ENCODE data around the gene NTRK2.

Gene NTRK2

DNA sequence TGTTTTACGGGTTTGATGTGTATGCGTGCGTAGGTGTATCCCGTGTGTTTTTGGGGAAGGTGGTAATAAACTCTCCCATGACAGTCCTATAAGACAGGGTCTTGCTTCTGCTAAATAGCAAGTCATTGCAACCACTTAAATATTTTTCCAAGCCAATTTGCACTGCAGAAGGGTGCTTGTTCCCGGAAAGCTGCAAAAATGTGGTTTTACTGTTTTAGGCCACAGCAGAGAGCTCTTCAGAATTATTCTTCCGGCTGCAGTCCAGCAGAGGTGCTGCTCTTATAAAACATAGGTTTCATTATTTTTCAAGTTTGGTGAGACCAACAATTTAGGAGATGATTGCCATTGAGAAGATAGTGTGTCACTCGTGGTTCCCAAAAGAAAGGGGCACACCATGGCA lies 192.8 kb downstream of the NTRK2 start:
- H3K9ac ChIP-seq (ENCODE audit: low read length in 2 of 2), result no peak overlapping the region
- H3K27ac ChIP-seq (ENCODE audit: low read length), result no peak overlapping the region
- H3K4me3 ChIP-seq (ENCODE audit: low read length in 2 of 2), result no peak overlapping the region
- no peaks in the 10 kb centered on the region for H3K27me3 ChIP-seq (ENCODE audit: control insufficient read depth in 1 of 2, insufficient read depth in 2 of 2, low read length in 2 of 2)
- H3K9me3 ChIP-seq (ENCODE audit: control insufficient read depth in 2 of 2, low read length in 2 of 2), result no peaks in the 10 kb centered on the region
- H3K36me3 ChIP-seq (ENCODE audit: control insufficient read depth in 2 of 2, insufficient read depth in 2 of 2, low read length in 2 of 2), result no peaks in the 10 kb centered on the region
- peaks cover 2% of the 10 kb centered on the region for H3K4me1 ChIP-seq (ENCODE audit: control insufficient read depth, insufficient read depth, low read length)

DNA sequence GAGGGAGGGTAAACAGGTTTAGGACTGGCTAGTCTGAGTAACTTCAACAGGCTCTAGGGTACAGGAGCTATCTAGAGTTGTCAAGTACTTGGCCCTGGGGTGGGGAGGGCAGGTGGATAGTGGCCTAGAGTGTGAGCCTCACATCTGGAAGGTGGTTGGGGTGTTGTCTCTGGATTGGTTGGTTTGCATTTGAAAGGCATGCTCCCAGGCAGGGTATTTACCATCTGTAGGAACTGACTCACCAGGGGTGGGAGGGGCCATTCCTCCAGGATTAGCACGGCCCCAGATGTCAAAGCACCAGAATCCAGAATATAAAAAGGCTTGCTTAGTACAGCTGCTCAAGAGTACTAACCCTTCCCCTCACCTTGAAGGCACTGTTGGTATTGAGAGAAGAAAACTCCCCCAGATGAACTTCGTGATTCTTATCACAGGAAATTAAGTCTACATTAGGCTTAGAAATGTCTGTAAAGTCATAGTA lies 193.3 kb downstream of the NTRK2 start:
- Histone ChIP-seq H3K4me1 (ENCODE audit: control insufficient read depth, insufficient read depth, low read length) (peaks cover 2% of the 10 kb centered on the region), H3K27me3 (ENCODE audit: control insufficient read depth in 1 of 2, insufficient read depth in 2 of 2, low read length in 2 of 2) (no peaks in the 10 kb centered on the region), H3K9me3 (ENCODE audit: control insufficient read depth in 2 of 2, low read length in 2 of 2) (no peaks in the 10 kb centered on the region), H3K4me3 (ENCODE audit: low read length in 2 of 2) (no peak overlapping the region), H3K27ac (ENCODE audit: low read length) (no peak overlapping the region), H3K36me3 (ENCODE audit: control insufficient read depth in 2 of 2, insufficient read depth in 2 of 2, low read length in 2 of 2) (no peaks in the 10 kb centered on the region), H3K9ac (ENCODE audit: low read length in 2 of 2) (no peak overlapping the region)

DNA sequence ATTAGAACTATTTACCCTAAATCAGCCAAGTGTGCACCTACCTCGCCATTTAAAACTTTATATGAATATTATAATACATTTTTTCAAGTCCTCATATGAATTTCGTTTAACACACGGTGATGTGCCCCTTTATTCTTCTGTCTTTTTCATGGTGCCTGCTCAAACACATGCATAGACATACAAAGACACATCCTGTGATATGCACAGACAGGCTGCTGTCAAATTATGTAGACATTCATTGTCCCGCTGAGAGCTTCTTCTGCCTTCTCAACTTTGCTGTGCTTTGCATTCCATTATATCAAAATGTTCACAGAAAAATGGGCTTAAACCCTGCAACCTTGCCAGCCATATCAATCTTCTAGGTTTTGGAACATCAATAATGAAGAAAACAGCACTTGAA lies 193.8 kb downstream of the NTRK2 start:
- Histone ChIP-seq H3K27ac (ENCODE audit: low read length) (no peak overlapping the region), H3K9me3 (ENCODE audit: control insufficient read depth in 2 of 2, low read length in 2 of 2) (no peaks in the 10 kb centered on the region), H3K9ac (ENCODE audit: low read length in 2 of 2) (no peak overlapping the region), H3K4me1 (ENCODE audit: control insufficient read depth, insufficient read depth, low read length) (peaks cover 2% of the 10 kb centered on the region), H3K36me3 (ENCODE audit: control insufficient read depth in 2 of 2, insufficient read depth in 2 of 2, low read length in 2 of 2) (no peaks in the 10 kb centered on the region), H3K27me3 (ENCODE audit: control insufficient read depth in 1 of 2, insufficient read depth in 2 of 2, low read length in 2 of 2) (no peaks in the 10 kb centered on the region), H3K4me3 (ENCODE audit: low read length in 2 of 2) (no peak overlapping the region)

DNA sequence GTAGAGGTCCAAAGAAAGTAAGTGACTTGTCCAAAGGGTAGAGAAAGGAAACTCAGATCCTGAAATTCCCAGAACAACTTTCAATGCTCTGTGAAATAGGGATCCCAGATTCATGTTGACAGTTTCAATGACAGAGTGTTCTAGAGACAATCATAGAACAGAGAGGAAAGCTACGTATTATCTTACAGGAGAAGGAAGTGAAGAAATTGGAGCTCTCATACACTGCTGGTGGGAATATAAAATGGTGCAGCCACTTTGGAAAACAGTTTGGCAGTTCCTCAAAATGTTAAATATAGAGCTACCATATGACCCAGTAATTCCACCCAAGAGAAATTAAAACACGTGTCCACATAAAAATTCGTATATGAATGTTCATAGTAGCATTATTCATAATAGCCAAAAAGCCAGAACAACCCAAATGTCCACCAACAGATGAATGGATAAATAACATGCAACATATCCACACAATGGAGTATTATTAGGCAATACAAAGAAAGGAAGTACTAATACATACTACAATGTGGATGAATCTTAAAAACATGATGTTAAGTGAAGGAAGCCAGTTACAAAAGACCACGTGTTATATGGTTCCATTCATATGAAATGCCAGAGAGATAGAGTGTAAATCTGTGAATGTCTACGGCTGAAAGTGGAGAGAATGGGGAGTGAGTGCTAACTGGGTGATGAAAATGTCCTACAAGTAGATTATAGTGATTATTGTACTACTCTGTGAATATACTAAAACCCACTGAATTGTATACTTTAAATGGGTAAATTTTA lies 197.1 kb downstream of the NTRK2 start:
- H3K36me3 ChIP-seq (ENCODE audit: control insufficient read depth in 2 of 2, insufficient read depth in 2 of 2, low read length in 2 of 2), result no peaks in the 10 kb centered on the region
- H3K27ac ChIP-seq (ENCODE audit: low read length), result no peak overlapping the region
- no peaks in the 10 kb centered on the region for H3K27me3 ChIP-seq (ENCODE audit: control insufficient read depth in 1 of 2, insufficient read depth in 2 of 2, low read length in 2 of 2)

DNA sequence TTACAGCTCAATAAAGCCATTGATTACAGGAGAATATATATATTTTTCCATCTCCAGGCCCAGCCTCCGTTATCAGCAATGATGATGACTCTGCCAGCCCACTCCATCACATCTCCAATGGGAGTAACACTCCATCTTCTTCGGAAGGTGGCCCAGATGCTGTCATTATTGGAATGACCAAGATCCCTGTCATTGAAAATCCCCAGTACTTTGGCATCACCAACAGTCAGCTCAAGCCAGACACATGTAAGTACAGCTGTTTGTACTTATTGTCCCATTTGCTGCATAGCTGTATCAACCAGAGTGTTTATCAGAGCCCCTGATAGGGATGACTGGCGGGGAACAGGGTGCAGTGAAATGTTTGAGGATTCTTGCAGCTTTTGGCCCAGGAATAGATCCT lies 197.7 kb downstream of the NTRK2 start:
- Histone ChIP-seq H3K27ac (ENCODE audit: low read length) (no peak overlapping the region), H3K4me1 (ENCODE audit: control insufficient read depth, insufficient read depth, low read length) (peaks cover 2% of the 10 kb centered on the region), H3K27me3 (ENCODE audit: control insufficient read depth in 1 of 2, insufficient read depth in 2 of 2, low read length in 2 of 2) (no peaks in the 10 kb centered on the region), H3K4me3 (ENCODE audit: low read length in 2 of 2) (no peak overlapping the region), H3K9ac (ENCODE audit: low read length in 2 of 2) (no peak overlapping the region), H3K36me3 (ENCODE audit: control insufficient read depth in 2 of 2, insufficient read depth in 2 of 2, low read length in 2 of 2) (no peaks in the 10 kb centered on the region), H3K9me3 (ENCODE audit: control insufficient read depth in 2 of 2, low read length in 2 of 2) (no peaks in the 10 kb centered on the region)

More for the DNA sequence above, 197.1 kb downstream of the NTRK2 start:
- no peak overlapping the region for H3K4me3 ChIP-seq (ENCODE audit: low read length in 2 of 2)
- no peaks in the 10 kb centered on the region for H3K9me3 ChIP-seq (ENCODE audit: control insufficient read depth in 2 of 2, low read length in 2 of 2)
- H3K9ac ChIP-seq (ENCODE audit: low read length in 2 of 2), result no peak overlapping the region
- peaks cover 2% of the 10 kb centered on the region for H3K4me1 ChIP-seq (ENCODE audit: control insufficient read depth, insufficient read depth, low read length)

DNA sequence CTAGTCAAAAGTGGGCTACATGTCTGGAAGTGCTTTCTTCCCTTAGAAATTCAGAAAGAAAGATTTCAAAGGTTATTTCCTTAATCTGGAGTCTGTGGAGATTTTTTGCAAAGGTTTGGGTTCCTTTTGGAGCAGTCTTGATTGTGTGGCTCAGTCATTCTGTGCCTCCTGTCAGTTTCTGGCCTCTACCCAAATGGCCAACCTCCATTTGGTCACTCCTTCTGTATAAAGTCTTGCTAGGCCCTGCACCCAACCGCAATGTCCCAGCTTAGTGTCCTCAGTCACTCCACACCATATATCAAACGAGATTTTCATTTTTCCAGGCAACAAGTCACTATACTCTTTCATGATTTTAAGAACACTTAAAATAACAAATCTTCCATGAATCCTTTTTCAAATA lies 199.6 kb downstream of the NTRK2 start:
- no peak overlapping the region for H3K27ac ChIP-seq (ENCODE audit: low read length)
- no peaks in the 10 kb centered on the region for H3K9me3 ChIP-seq (ENCODE audit: control insufficient read depth in 2 of 2, low read length in 2 of 2)
- no peak overlapping the region for H3K4me3 ChIP-seq (ENCODE audit: low read length in 2 of 2)
- H3K4me1 ChIP-seq (ENCODE audit: control insufficient read depth, insufficient read depth, low read length), result no peaks in the 10 kb centered on the region
- H3K9ac ChIP-seq (ENCODE audit: low read length in 2 of 2), result no peak overlapping the region
- no peaks in the 10 kb centered on the region for H3K27me3 ChIP-seq (ENCODE audit: control insufficient read depth in 1 of 2, insufficient read depth in 2 of 2, low read length in 2 of 2)
- H3K36me3 ChIP-seq (ENCODE audit: control insufficient read depth in 2 of 2, insufficient read depth in 2 of 2, low read length in 2 of 2), result no peaks in the 10 kb centered on the region

DNA sequence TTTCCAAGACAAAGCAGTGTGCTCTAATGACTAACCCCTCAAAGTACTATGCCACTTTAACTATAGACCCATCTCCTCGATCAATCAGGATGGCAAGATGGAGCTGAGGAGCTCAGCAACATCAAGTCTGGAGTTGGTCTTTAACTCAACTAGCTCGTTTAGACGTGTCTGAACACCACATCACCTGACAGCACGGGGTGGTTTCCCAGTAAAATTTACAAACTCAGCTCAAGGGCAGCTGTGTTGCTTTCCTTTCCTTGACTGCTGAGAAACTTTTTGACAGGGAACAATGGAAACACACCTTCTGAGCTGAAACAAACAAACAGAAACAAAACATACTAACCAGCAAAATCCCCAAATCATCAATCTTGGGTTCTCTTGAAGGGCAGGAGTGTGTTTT lies 202.5 kb downstream of the NTRK2 start:
- no peaks in the 10 kb centered on the region for H3K4me1 ChIP-seq (ENCODE audit: control insufficient read depth, insufficient read depth, low read length)
- no peak overlapping the region for H3K9ac ChIP-seq (ENCODE audit: low read length in 2 of 2)
- H3K36me3 ChIP-seq (ENCODE audit: control insufficient read depth in 2 of 2, insufficient read depth in 2 of 2, low read length in 2 of 2), result no peaks in the 10 kb centered on the region
- no peak overlapping the region for H3K27ac ChIP-seq (ENCODE audit: low read length)
- no peaks in the 10 kb centered on the region for H3K27me3 ChIP-seq (ENCODE audit: control insufficient read depth in 1 of 2, insufficient read depth in 2 of 2, low read length in 2 of 2)
- no peak overlapping the region for H3K4me3 ChIP-seq (ENCODE audit: low read length in 2 of 2)
- H3K9me3 ChIP-seq (ENCODE audit: control insufficient read depth in 2 of 2, low read length in 2 of 2), result no peaks in the 10 kb centered on the region

DNA sequence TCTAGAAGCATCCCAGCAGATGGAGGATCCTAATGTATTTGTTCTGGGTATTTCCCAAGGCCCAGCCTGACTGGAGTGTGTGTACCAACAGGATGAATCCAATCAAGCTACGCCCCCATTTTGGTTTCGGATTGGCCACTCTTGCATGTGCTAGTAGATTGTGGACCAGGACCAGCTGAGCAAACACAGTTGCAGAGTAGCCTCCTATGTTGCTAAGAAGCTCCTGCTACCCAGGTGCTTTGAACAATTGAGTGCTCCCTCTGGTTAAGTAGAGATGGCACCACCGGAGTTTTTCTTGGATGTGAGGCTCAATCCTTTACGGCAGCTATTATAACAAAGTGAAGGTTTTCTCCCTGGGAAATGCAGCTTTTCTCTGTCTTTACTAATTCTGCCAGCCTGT lies 204.5 kb downstream of the NTRK2 start:
- H3K9ac ChIP-seq (ENCODE audit: low read length in 2 of 2), result no peak overlapping the region
- H3K4me3 ChIP-seq (ENCODE audit: low read length in 2 of 2), result no peak overlapping the region
- H3K27ac ChIP-seq (ENCODE audit: low read length), result no peak overlapping the region
- no peaks in the 10 kb centered on the region for H3K9me3 ChIP-seq (ENCODE audit: control insufficient read depth in 2 of 2, low read length in 2 of 2)
- no peaks in the 10 kb centered on the region for H3K36me3 ChIP-seq (ENCODE audit: control insufficient read depth in 2 of 2, insufficient read depth in 2 of 2, low read length in 2 of 2)
- H3K4me1 ChIP-seq (ENCODE audit: control insufficient read depth, insufficient read depth, low read length), result no peaks in the 10 kb centered on the region
- H3K27me3 ChIP-seq (ENCODE audit: control insufficient read depth in 1 of 2, insufficient read depth in 2 of 2, low read length in 2 of 2), result no peaks in the 10 kb centered on the region

DNA sequence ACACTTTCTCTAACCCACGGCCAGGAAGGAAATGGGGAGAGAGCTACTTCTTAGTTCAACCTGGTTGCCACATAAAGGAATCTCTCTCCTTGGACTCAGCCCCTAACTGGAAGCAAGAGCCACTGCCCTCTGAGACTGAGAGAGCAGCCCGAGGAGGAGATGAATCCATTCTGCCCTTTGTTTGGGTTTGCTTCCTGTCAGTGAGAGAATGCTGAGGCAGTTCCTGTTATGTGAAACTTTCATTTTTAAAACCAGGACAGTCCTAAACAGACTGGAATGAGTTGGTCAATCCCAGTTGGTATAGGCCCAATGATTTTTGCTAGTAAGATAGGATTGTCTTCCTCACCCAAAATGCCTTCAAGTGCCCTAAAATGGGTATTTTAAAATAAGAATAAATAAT lies 205.1 kb downstream of the NTRK2 start:
- no peak overlapping the region for H3K27ac ChIP-seq (ENCODE audit: low read length)
- no peak overlapping the region for H3K4me3 ChIP-seq (ENCODE audit: low read length in 2 of 2)
- no peaks in the 10 kb centered on the region for H3K27me3 ChIP-seq (ENCODE audit: control insufficient read depth in 1 of 2, insufficient read depth in 2 of 2, low read length in 2 of 2)
- no peaks in the 10 kb centered on the region for H3K36me3 ChIP-seq (ENCODE audit: control insufficient read depth in 2 of 2, insufficient read depth in 2 of 2, low read length in 2 of 2)
- H3K9me3 ChIP-seq (ENCODE audit: control insufficient read depth in 2 of 2, low read length in 2 of 2), result no peaks in the 10 kb centered on the region
- H3K9ac ChIP-seq (ENCODE audit: low read length in 2 of 2), result peak overlapping the region in 1 of 2 donors; percentile 7
- no peaks in the 10 kb centered on the region for H3K4me1 ChIP-seq (ENCODE audit: control insufficient read depth, insufficient read depth, low read length)

DNA sequence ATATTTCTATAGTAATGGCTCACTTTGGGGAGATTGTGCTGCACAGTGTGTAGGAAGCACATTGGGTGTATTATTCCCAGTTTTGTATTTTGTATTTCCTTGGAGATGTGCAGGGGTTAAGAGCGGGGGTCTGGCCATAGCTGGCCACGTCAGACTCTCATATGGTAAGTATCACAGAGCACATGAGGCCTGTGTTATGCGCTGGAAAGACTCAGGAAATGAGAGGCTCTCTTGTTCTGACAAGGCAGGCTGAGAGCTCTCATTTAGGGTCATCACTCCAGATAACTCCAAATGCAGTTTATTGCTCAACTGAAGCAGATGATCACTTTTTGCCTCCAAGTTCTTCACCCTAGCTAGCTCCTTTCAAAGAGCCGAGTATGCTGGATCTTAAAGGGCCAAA lies 205.7 kb downstream of the NTRK2 start:
- H3K9me3 ChIP-seq (ENCODE audit: control insufficient read depth in 2 of 2, low read length in 2 of 2), result no peaks in the 10 kb centered on the region
- H3K4me3 ChIP-seq (ENCODE audit: low read length in 2 of 2), result no peak overlapping the region
- no peaks in the 10 kb centered on the region for H3K36me3 ChIP-seq (ENCODE audit: control insufficient read depth in 2 of 2, insufficient read depth in 2 of 2, low read length in 2 of 2)
- H3K27ac ChIP-seq (ENCODE audit: low read length), result no peak overlapping the region
- no peak overlapping the region for H3K9ac ChIP-seq (ENCODE audit: low read length in 2 of 2)
- H3K27me3 ChIP-seq (ENCODE audit: control insufficient read depth in 1 of 2, insufficient read depth in 2 of 2, low read length in 2 of 2), result no peaks in the 10 kb centered on the region
- no peaks in the 10 kb centered on the region for H3K4me1 ChIP-seq (ENCODE audit: control insufficient read depth, insufficient read depth, low read length)

DNA sequence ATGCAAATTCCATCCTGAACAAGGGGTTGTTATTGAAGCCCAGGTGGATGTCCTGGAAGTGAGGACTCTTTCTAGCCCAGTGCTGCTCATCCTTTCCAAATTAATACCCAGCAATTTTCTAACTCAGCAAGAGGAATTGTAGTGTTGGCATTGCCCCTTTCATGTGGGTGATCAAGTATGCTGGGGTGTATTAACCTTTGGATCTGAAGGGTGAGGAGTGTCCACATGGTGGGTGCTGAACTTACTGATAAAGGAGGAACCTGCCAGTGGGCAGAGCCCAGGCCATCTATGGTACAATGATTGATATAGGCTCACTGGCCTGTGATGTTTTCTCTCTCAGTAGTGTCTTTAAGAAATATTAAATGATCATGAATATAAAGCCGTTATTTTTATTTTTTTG lies 210.1 kb downstream of the NTRK2 start:
- Histone ChIP-seq H3K9ac (ENCODE audit: low read length in 2 of 2) (no peak overlapping the region), H3K27me3 (ENCODE audit: control insufficient read depth in 1 of 2, insufficient read depth in 2 of 2, low read length in 2 of 2) (no peaks in the 10 kb centered on the region), H3K36me3 (ENCODE audit: control insufficient read depth in 2 of 2, insufficient read depth in 2 of 2, low read length in 2 of 2) (no peaks in the 10 kb centered on the region), H3K27ac (ENCODE audit: low read length) (no peak overlapping the region), H3K9me3 (ENCODE audit: control insufficient read depth in 2 of 2, low read length in 2 of 2) (no peaks in the 10 kb centered on the region), H3K4me3 (ENCODE audit: low read length in 2 of 2) (no peak overlapping the region), H3K4me1 (ENCODE audit: control insufficient read depth, insufficient read depth, low read length) (no peaks in the 10 kb centered on the region)
